Measurements from ENCODE around the gene SKAP1. TPM values are rescaled to one million over a fixed set of nuclear protein-coding genes. Genes with fewer than 3 reads are reported as not detected.

The SKAP1 gene
- total RNA-seq, 3 donors from 2014 or later, result 2.2 to 3.2 (median 2.4) TPM

DNA sequence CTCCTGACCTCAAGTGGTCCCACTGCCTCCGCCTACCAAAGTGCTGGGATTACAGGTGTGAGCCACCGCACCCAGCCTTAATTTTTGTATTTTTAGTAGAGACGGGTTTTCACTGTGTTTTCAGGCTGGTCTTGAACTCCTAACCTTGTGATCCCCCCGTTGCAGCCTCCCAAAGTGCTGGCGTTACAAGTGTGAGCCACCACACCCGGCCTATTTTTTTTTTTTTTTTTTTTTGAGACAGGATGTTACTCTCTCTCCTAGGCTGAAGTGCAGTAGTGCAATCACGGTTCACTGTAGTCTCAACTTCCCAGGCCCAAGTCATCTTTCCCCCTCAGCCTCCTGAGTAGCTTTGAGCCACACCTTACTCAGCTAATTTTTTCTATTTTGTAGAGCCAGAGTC lies 325.6 kb downstream of the SKAP1 start:
- peaks cover 3% of the 10 kb centered on the region for H3K9me3 ChIP-seq
- DNase-seq (no peak), ATAC-seq (no peak)
- peaks cover 22% of the 10 kb centered on the region for H3K4me1 ChIP-seq (ENCODE audit: low read depth)
- TF ChIP-seq, protein P1, sequence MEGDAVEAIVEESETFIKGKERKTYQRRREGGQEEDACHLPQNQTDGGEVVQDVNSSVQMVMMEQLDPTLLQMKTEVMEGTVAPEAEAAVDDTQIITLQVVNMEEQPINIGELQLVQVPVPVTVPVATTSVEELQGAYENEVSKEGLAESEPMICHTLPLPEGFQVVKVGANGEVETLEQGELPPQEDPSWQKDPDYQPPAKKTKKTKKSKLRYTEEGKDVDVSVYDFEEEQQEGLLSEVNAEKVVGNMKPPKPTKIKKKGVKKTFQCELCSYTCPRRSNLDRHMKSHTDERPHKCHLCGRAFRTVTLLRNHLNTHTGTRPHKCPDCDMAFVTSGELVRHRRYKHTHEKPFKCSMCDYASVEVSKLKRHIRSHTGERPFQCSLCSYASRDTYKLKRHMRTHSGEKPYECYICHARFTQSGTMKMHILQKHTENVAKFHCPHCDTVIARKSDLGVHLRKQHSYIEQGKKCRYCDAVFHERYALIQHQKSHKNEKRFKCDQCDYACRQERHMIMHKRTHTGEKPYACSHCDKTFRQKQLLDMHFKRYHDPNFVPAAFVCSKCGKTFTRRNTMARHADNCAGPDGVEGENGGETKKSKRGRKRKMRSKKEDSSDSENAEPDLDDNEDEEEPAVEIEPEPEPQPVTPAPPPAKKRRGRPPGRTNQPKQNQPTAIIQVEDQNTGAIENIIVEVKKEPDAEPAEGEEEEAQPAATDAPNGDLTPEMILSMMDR (IDR thresholded peaks at IDR 0.05), result no peak
- H3K4me3 ChIP-seq, result no peak overlapping the region
- no peaks in the 10 kb centered on the region for H3K36me3 ChIP-seq (ENCODE audit: low read depth)
- intact Hi-C loops (cut with DNase I, micrococcal nuclease), result no loop called here

DNA sequence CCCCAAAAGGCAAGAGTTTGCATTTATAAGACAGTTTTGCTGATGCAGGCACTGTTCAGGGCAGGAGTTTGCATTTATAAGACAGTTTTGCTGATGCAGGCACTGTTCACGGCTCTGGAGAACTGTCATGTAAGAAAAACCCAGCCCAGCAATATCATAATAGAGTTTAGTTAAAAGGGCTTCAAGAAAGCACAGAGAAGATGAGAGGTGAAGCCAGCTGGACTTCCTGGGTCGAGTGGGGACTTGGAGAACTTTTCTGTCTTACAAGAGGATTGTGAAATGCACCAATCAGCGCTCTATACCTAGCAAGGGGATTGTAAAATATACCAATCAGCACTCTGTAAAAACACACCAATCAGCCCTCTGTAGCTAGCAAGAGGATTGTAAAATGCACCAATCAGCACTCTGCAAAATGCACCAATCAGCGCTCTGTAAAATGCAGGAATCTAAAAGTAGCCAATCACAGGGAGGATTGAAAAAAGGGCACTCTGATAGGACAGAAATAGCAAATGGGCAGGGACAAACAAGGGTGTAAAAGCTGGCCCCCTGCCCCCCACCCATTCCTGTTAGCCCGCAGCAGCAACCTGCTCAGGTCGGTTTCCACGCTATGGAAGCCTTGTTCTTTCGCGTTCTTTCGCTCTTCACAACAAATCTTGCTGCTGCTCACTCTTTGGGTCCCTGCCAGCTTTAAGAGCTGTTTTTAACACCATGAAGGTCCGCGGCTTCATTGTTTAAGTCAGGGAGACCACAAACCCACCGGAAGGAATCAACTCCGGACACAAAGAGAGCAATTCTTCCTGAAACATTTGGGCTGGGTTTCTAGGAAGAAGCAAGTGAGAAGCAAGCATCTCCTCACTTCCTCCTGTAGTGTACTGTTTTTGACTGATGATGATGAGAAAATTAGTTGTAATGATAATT lies 327.0 kb downstream of the SKAP1 start:
- no peak for ATAC-seq
- Histone ChIP-seq H3K36me3 (ENCODE audit: low read depth) (no peaks in the 10 kb centered on the region), H3K4me3 (no peak overlapping the region), H3K9me3 (peaks cover 3% of the 10 kb centered on the region), H3K4me1 (ENCODE audit: low read depth) (peaks cover 17% of the 10 kb centered on the region)
- TF ChIP-seq, protein P1 (IDR thresholded peaks at IDR 0.05), result no peak
- intact Hi-C loops (cut with DNase I, micrococcal nuclease), result no loop called here
- DNase-seq, result no peak

DNA sequence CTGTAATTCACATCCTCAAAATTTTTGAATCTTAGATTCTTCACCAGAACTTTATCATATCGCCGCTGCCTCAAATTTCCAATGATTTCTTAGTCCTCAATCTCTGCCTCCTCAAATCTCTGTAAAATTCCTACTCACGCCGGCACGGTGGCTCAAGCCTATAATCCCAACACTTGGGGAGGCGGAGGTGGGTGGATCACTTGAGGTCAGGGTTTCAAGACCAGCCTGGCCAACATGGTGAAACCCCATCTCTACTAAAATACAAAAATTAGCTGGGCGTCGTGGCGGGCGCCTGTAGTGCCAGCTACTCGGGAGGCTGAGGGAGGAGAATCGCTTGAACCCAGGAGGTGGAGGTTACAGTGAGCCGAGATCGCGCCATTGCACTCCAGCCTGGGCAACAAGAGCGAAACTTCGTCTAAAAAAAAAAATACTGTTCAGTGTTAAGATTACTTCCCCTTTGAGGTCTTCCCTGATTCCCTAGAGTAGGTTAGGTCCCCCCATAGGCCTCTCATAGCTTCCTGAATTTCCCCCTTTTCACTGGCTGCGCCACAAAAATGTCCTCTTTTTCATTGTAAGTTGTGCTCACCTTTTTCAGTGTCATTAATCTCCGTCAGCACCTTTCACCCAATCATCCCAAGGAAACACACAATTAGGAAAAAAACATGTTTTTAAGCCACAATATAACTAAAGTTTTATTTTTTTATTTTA lies 327.8 kb downstream of the SKAP1 start:
- peaks cover 3% of the 10 kb centered on the region for H3K9me3 ChIP-seq
- H3K4me3 ChIP-seq, result no peak overlapping the region
- intact Hi-C loops (cut with DNase I, micrococcal nuclease), result no loop called here
- no peak for ATAC-seq
- peaks cover 26% of the 10 kb centered on the region for H3K4me1 ChIP-seq (ENCODE audit: low read depth)
- H3K36me3 ChIP-seq (ENCODE audit: low read depth), result no peaks in the 10 kb centered on the region
- TF ChIP-seq, protein P1 (IDR thresholded peaks at IDR 0.05), result no peak
- DNase-seq, result no peak

DNA sequence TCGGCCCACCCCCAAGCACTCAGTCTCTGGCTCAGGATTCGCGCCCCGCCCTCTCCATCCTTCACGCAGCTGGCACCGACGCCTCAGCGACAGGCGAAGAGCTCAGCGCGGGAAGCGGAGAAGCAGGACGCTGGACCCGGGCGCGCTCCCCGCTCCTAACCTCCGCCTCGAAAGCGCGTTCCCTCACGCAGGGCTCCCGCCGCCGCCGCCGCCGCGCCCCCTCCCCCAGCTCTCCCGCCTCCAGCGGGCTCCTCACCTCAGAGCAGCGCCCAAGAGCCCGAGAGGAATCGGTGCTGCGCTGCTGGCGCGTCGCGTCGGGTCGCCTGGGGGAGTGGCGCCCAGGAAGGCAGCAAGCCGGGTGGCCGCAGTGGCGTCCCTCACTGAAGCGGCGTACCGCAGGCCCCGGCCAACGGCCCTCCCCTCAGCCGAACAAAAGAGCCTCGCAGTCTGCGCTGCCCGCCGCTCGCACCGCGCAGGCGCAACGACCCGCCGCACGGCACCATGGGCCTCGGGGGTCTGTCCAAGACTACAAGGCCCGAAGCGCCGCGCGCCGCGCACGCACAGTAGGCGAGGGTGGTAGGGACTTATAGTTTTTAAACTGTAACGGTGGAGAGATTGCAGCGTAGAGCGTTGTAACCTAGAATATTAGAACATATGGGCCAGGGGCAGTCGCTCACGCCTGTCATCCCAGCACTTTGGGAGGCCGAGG lies 328.8 kb downstream of the SKAP1 start, which contains the start of gene CBX1:
Gene CBX1, minus strand, starts transcription at position 467 of the 709 bp plus-strand sequence. CDS start 24,474 bp downstream, outside the sequence.
- Histone ChIP-seq H3K4me1 (ENCODE audit: low read depth) (peaks cover 30% of the 10 kb centered on the region), H3K9me3 (peaks cover 3% of the 10 kb centered on the region), H3K36me3 (ENCODE audit: low read depth) (no peaks in the 10 kb centered on the region), H3K4me3 (peak within 1 kb of the TSS; percentile 48)
- intact Hi-C loops (cut with DNase I, micrococcal nuclease), result no loop called here
- peak; percentile 99 for ATAC-seq
- TF ChIP-seq, protein P1 (IDR thresholded peaks at IDR 0.05), result no peak
- DNase-seq, result peak; percentile 95 to 97 (median 96)

DNA sequence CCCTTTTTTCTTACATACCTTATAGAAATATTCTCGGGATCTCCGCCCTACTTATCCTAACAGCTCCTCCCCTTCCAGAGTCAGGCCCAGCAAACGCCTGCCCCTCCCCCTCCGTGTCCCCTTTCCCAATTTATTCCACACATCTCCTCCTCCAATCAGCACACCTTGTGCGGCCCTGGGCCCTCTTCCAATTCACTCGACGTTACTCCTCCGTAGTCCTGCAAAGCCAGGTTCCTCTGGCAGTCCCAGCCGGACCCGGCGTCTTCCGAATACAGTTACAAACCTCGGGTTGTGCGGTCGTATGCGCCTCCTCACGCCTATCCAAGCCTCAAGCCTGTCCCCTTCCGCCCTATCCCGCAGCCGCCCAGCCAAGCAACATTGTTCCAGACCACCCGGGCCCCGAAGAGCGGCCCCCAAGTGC lies 329.4 kb downstream of the SKAP1 start:
- H3K4me1 ChIP-seq (ENCODE audit: low read depth), result peaks cover 32% of the 10 kb centered on the region
- H3K9me3 ChIP-seq, result peaks cover 3% of the 10 kb centered on the region
- DNase-seq (peak in 2 of 3 donors; percentile 68 to 73), ATAC-seq (peak; percentile 33)
- intact Hi-C loops (cut with DNase I, micrococcal nuclease), result no loop called here
- TF ChIP-seq, protein P1 (IDR thresholded peaks at IDR 0.05), result no peak
- peak overlapping the region; percentile 48 for H3K4me3 ChIP-seq
- no peaks in the 10 kb centered on the region for H3K36me3 ChIP-seq (ENCODE audit: low read depth)

Measured in mucosa of descending colon (tissue), 3 donors.